Uterus (tissue), 4 donors: Measurements from ENCODE around the gene ACO2. TPM values are rescaled to one million over a fixed set of nuclear protein-coding genes. Genes with fewer than 3 reads are reported as not detected.
"Not testable (repeated sequence)": the region's sequence is repeated elsewhere in the genome, so short reads cannot be mapped to it uniquely, and the experiment has no call there.

Experiments
- DNase-seq, 2 donors: peaks; one replicate each; pipeline ENCODE4 v3.0.0-alpha.2; 2019 to 2020
- H3K27ac ChIP-seq, 2 donors: fragments of 200-600 bp; sonication (generic); 1 replicate in 1 of 2; 2 replicates in 1 of 2; pipeline ENCODE4 v1.5.1; 2016 to 2018
- H3K27me3 ChIP-seq, 2 donors: fragments of 200-600 bp; sonication (generic); one replicate each; pipeline ENCODE4 v1.5.1; 2018 to 2019; ENCODE audit warnings: control low read depth in 1 of 2
- H3K36me3 ChIP-seq, 2 donors: fragments of 200-600 bp; sonication (generic); one replicate each; pipeline ENCODE4 v1.5.1; 2019; ENCODE audit warnings: control low read depth in 1 of 2
- H3K4me1 ChIP-seq, 2 donors: fragments of 200-600 bp; sonication (generic); one replicate each; pipeline ENCODE4 v1.5.1; 2018 to 2019; ENCODE audit warnings: control low read depth in 1 of 2
- H3K4me3 ChIP-seq, 2 donors: fragments of 200-600 bp; sonication (generic); 1 replicate in 1 of 2; 2 replicates in 1 of 2; pipeline ENCODE4 v1.5.1; 2018 to 2019; ENCODE audit warnings: mild to moderate bottlenecking in 1 of 2
- H3K9me3 ChIP-seq, 2 donors: fragments of 200-600 bp; sonication (generic); one replicate each; pipeline ENCODE4 v1.5.1; 2019; ENCODE audit warnings: control low read depth in 1 of 2
- CTCF ChIP-seq, 4 experiments: fragments of 200-600 bp in 2 of 4; fragments of 450-650 bp in 2 of 4; sonication (generic) in 2 of 4; IDR thresholded peaks; one replicate each; pipeline ENCODE4 v1.5.1; 2016 to 2019; ENCODE audit warnings: antibody characterized with exemption in 4 of 4, mild to moderate bottlenecking in 2 of 4, moderate library complexity in 1 of 4
- POLR2A ChIP-seq, 2 donors: fragments of 450-650 bp; IDR thresholded peaks; one replicate each; pipeline ENCODE4 v1.6.1; 2016; ENCODE audit warnings: antibody characterized with exemption in 2 of 2, mild to moderate bottlenecking in 1 of 2, moderate library complexity in 1 of 2
- intact Hi-C: fragments of 100-400 bp; cut with DNase I; formaldehyde crosslinking; loops from one replicate; pipeline ENCODE4 v1.15.1; 2023; ENCODE audit warnings: low total_unique reads
- total RNA-seq, 4 donors: library from RNA; depleted of rRNA in 3 of 4; stranded (reverse); fragments of >200 nt in 3 of 4; gene quantifications; one replicate each; pipeline versions ENCODE4 v1.1.0 to v1.2.4, GENCODE V29; 2014 to 2023
- donor health status: DM: yes; HTN: yes; CAD: no.

ACO2 gene
- total RNA-seq, 4 donors from 2014 or later: 21.5 to 64.4 (median 47.1) TPM

GRCh38 chr22:41459431-41459830 is 9.5 kb upstream of the ACO2 start:
- intact Hi-C loops: no loop called here
- TF ChIP-seq POLR2A (IDR thresholded peaks at IDR 0.05): no peak
- no peak for TF ChIP-seq CTCF (IDR thresholded peaks at IDR 0.05)
- Histone ChIP-seq H3K4me3 (no peak overlapping the region), H3K27ac (no peak overlapping the region), H3K9me3 (no peaks in the 10 kb centered on the region), H3K36me3 (no peaks in the 10 kb centered on the region), H3K27me3 (no peaks in the 10 kb centered on the region), H3K4me1 (no peaks in the 10 kb centered on the region)
- DNase-seq: no peak

- H3K4me3 ChIP-seq, DNase-seq, H3K9me3 ChIP-seq, H3K4me1 ChIP-seq, intact Hi-C loops, H3K36me3 ChIP-seq, H3K27ac ChIP-seq, H3K27me3 ChIP-seq: not testable (repeated sequence)
Observed at GRCh38 chr22:41460071-41460470, 8.8 kb upstream of the ACO2 start.

- Histone ChIP-seq H3K9me3 (no peaks in the 10 kb centered on the region), H3K4me3 (no peak overlapping the region), H3K27me3 (no peaks in the 10 kb centered on the region), H3K36me3 (no peaks in the 10 kb centered on the region), H3K4me1 (no peaks in the 10 kb centered on the region), H3K27ac (no peak overlapping the region)
- TF ChIP-seq CTCF (IDR thresholded peaks at IDR 0.05) (no peak), POLR2A (IDR thresholded peaks at IDR 0.05) (no peak)
- intact Hi-C loops: no loop called here
- no peak for DNase-seq
Observed at GRCh38 chr22:41461901-41462300, 7.0 kb upstream of the ACO2 start.

- intact Hi-C loops: no loop called here
- TF ChIP-seq CTCF (IDR thresholded peaks at IDR 0.05): peak in 1 of 4 experiments; percentile 14
- TF ChIP-seq POLR2A (IDR thresholded peaks at IDR 0.05): no peak
- peak overlapping the region; percentile 91 to 94 for H3K27ac ChIP-seq
- no peaks in the 10 kb centered on the region for H3K27me3 ChIP-seq
- no peaks in the 10 kb centered on the region for H3K9me3 ChIP-seq
- no peak for DNase-seq
- peak overlapping the region; percentile 94 to 100 for H3K4me3 ChIP-seq
- peaks cover 0 to 5% of the 10 kb centered on the region in 2 donors for H3K4me1 ChIP-seq
- no peaks in the 10 kb centered on the region for H3K36me3 ChIP-seq
Observed at GRCh38 chr22:41469218-41469851, 418 bp downstream of the ACO2 start.

GRCh38 chr22:41470886-41471285 is 2.0 kb downstream of the ACO2 start:
- no peaks in the 10 kb centered on the region for H3K36me3 ChIP-seq
- intact Hi-C loops: no loop called here
- H3K4me1 ChIP-seq: peaks cover 0 to 5% of the 10 kb centered on the region in 2 donors

More at GRCh38 chr22:41470886-41471285, 2.0 kb downstream of the ACO2 start:
- Histone ChIP-seq H3K9me3 (no peaks in the 10 kb centered on the region), H3K27me3 (no peaks in the 10 kb centered on the region), H3K27ac (no peak overlapping the region), H3K4me3 (no peak overlapping the region)
- TF ChIP-seq POLR2A (IDR thresholded peaks at IDR 0.05): no peak
- TF ChIP-seq CTCF (IDR thresholded peaks at IDR 0.05): no peak
- DNase-seq: no peak
